Thyroid gland (tissue), 4 donors: ENCODE data around the gene SACM1L. TPM values are rescaled to one million over a fixed set of nuclear protein-coding genes. Genes with fewer than 3 reads are reported as not detected.
A peak's percentile ranks its signal among the peaks of the same experiment; 100 is the strongest.
"Not testable (repeated sequence)": the region's sequence is repeated elsewhere in the genome, so short reads cannot be mapped to it uniquely, and the experiment has no call there.

Experiments
- DNase-seq, 2 donors: peaks; one replicate each; pipeline ENCODE4 v3.0.0-alpha.2; 2019
- H3K27ac ChIP-seq, 3 donors: fragments of 200-600 bp; sonication (generic); 1 replicate in 2 of 3; 2 replicates in 1 of 3; pipeline ENCODE4 v1.5.1; 2016 to 2019; ENCODE audit warnings: mild to moderate bottlenecking in 1 of 3, moderate library complexity in 1 of 3
- H3K27me3 ChIP-seq: fragments of 200-600 bp; sonication (generic); one replicate; pipeline ENCODE4 v1.5.1; 2019
- H3K36me3 ChIP-seq, 2 donors: fragments of 200-600 bp; sonication (generic); one replicate each; pipeline ENCODE4 v1.5.1; 2016 to 2019
- H3K4me1 ChIP-seq, 2 donors: fragments of 200-600 bp; sonication (generic); one replicate each; pipeline ENCODE4 v1.5.1; 2017 to 2019
- H3K4me3 ChIP-seq, 3 donors: fragments of 200-600 bp; sonication (generic); replicated peaks in 1 of 3; 1 replicate in 2 of 3; 2 replicates in 1 of 3; pipeline ENCODE4 v1.5.1; 2016; ENCODE audit warnings: mild to moderate bottlenecking in 1 of 3
- H3K9me3 ChIP-seq: fragments of 200-600 bp; sonication (generic); one replicate; pipeline ENCODE4 v1.5.1; 2017
- CTCF ChIP-seq, 6 experiments: fragments of 200-600 bp in 3 of 6; fragments of 450-650 bp in 3 of 6; sonication (generic) in 3 of 6; IDR thresholded peaks; one replicate each; pipeline ENCODE4 v1.5.1; 2016 to 2019; ENCODE audit warnings: antibody characterized with exemption in 6 of 6, mild to moderate bottlenecking in 2 of 6, inconsistent platforms in 1 of 6, moderate library complexity in 1 of 6
- POLR2A ChIP-seq, 2 donors: fragments of 450-650 bp; IDR thresholded peaks; one replicate each; pipeline ENCODE4 v1.6.1; 2017; ENCODE audit warnings: antibody characterized with exemption in 2 of 2, mild to moderate bottlenecking in 2 of 2, moderate library complexity in 1 of 2
- WGBS, 2 donors: methylation state at CpG; one replicate each; pipeline ENCODE4 v1.1.5; 2017; 5-methylcytosine and 5-hydroxymethylcytosine counted together
- intact Hi-C: fragments of 100-400 bp; cut with DNase I; formaldehyde crosslinking; loops from one replicate; pipeline ENCODE4 v1.15.1; 2023
- total RNA-seq, 4 donors: library from RNA; depleted of rRNA; stranded (reverse); fragments of >200 nt; gene quantifications; one replicate each; pipeline ENCODE4 v1.2.3, GENCODE V29; 2016

Gene SACM1L
- total RNA-seq, 4 donors from 2014 or later: 87.0 to 161 (median 111) TPM

GRCh38 chr3:45690336-45691035, 1.3 kb downstream of the SACM1L start:
- Histone ChIP-seq H3K9me3 (no peaks in the 10 kb centered on the region), H3K27ac (peak overlapping the region; percentile 81 to 93 (median 91)), H3K4me3 (peak overlapping the region in 2 of 3 donors; percentile 72 to 74), H3K4me1 (peaks cover 22 to 49% of the 10 kb centered on the region in 2 donors), H3K27me3 (no peaks in the 10 kb centered on the region), H3K36me3 (no peaks in the 10 kb centered on the region)
- no peak for DNase-seq
- TF ChIP-seq POLR2A (IDR thresholded peaks at IDR 0.05): no peak
- 14 to 22% methylated on average over 4 of the region's 4 CpGs for WGBS, 2 donors
- intact Hi-C loops: no loop called here

GRCh38 chr3:45691842-45692241, 2.6 kb downstream of the SACM1L start:
- no peak for TF ChIP-seq CTCF (IDR thresholded peaks at IDR 0.05)
- no peak for TF ChIP-seq POLR2A (IDR thresholded peaks at IDR 0.05)
- Histone ChIP-seq H3K4me1 (peaks cover 19 to 47% of the 10 kb centered on the region in 2 donors), H3K9me3 (no peaks in the 10 kb centered on the region), H3K4me3 (no peak overlapping the region), H3K27me3 (no peaks in the 10 kb centered on the region), H3K36me3 (no peaks in the 10 kb centered on the region), H3K27ac (peak overlapping the region in 1 of 3 donors; percentile 91)
- no peak for DNase-seq
- intact Hi-C loops: no loop called here
- WGBS, 2 donors: 87 to 96% methylated on average over 2 of the region's 2 CpGs

- peaks cover 19 to 47% of the 10 kb centered on the region in 2 donors for H3K4me1 ChIP-seq
These were observed 3.7 kb downstream of the SACM1L start for GRCh38 chr3:45692866-45693265.

GRCh38 chr3:45693941-45694521, 4.8 kb downstream of the SACM1L start:
- H3K4me3 ChIP-seq: no peak overlapping the region
- H3K27ac ChIP-seq: no peak overlapping the region
- no peaks in the 10 kb centered on the region for H3K27me3 ChIP-seq
- H3K36me3 ChIP-seq: no peaks in the 10 kb centered on the region
- H3K9me3 ChIP-seq: no peaks in the 10 kb centered on the region
- no peak for TF ChIP-seq CTCF (IDR thresholded peaks at IDR 0.05)
- no peak for TF ChIP-seq POLR2A (IDR thresholded peaks at IDR 0.05)
- intact Hi-C loops: no loop called here
- DNase-seq: no peak
- 70 to 75% methylated on average over 3 of the region's 3 CpGs for WGBS, 2 donors
- H3K4me1 ChIP-seq: peaks cover 24 to 47% of the 10 kb centered on the region in 2 donors

More at GRCh38 chr3:45692866-45693265, 3.7 kb downstream of the SACM1L start:
- no peak for DNase-seq
- 89 to 95% methylated on average over 3 of the region's 3 CpGs for WGBS, 2 donors
- TF ChIP-seq POLR2A (IDR thresholded peaks at IDR 0.05): no peak
- TF ChIP-seq CTCF (IDR thresholded peaks at IDR 0.05): no peak
- Histone ChIP-seq H3K36me3 (no peaks in the 10 kb centered on the region), H3K9me3 (no peaks in the 10 kb centered on the region), H3K4me3 (no peak overlapping the region), H3K27ac (no peak overlapping the region), H3K27me3 (no peaks in the 10 kb centered on the region)
- intact Hi-C loops: no loop called here

- 98% methylated on average over 4 of the region's 4 CpGs for WGBS, 2 donors
- peaks cover 30 to 45% of the 10 kb centered on the region in 2 donors for H3K4me1 ChIP-seq
These were observed 6.0 kb downstream of the SACM1L start for GRCh38 chr3:45695166-45695565.

GRCh38 chr3:45700570-45701073, 11.4 kb downstream of the SACM1L start:
- Histone ChIP-seq H3K27me3 (no peaks in the 10 kb centered on the region), H3K9me3 (no peaks in the 10 kb centered on the region), H3K4me3 (no peak overlapping the region), H3K4me1 (peaks cover 8 to 29% of the 10 kb centered on the region in 2 donors), H3K27ac (peak overlapping the region in 1 of 3 donors; percentile 83), H3K36me3 (peaks cover 0 to 6% of the 10 kb centered on the region in 2 donors)
- DNase-seq: no peak
- intact Hi-C loops: no loop called here
- no peak for TF ChIP-seq POLR2A (IDR thresholded peaks at IDR 0.05)
- no peak for TF ChIP-seq CTCF (IDR thresholded peaks at IDR 0.05)
- 97 to 100% methylated on average over 6 of the region's 6 CpGs for WGBS, 2 donors

More at GRCh38 chr3:45695166-45695565, 6.0 kb downstream of the SACM1L start:
- intact Hi-C loops, H3K27me3 ChIP-seq, H3K36me3 ChIP-seq, H3K9me3 ChIP-seq, H3K4me3 ChIP-seq, DNase-seq, H3K27ac ChIP-seq: not testable (repeated sequence)
